Measurements from ENCODE around the gene SCAPER.
"Not testable (repeated sequence)": the region's sequence is repeated elsewhere in the genome, so short reads cannot be mapped to it uniquely, and the experiment has no call there.

SCAPER gene

DNA sequence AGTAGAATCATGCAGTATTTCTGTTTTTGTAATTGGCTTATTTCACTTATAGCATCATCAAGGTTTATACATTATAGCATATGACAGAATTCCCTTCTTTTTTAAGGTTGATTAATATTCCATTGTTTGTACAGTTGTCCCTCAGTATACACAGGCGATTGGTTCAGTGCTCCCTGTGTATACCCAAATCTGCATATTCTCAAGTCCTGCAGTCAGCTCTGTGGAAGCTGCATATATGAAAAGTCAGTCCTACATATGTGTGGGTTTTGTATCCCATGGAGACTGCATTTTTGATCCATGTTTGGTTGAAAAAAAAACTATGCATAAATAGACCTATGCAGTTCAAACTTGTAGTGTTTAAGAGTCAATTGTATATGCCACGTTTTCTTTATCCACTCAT lies 440.9 kb downstream of the SCAPER start:
- no peak for DNase-seq (ENCODE audit: extremely low spot score, insufficient read length, low read depth)
- FAIRE-seq, result no peak

DNA sequence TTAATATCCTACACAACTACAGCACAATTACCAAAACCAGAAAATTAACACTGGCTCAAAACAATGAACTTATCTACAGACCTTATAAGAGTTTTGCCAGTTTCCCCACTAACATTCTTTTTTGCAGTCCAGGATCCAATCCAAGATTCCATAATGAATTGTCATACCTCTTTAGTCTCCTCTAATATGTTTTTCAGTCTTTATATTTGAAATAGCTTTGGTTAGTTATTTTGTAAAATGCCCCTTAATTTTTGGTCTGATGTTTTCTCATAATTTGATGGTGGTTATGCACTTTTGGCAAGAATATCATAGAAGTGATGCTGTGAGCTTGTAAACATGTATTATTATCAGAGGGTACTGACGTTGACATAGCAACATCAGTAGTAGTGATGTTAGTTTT lies 444.3 kb downstream of the SCAPER start:
- no peak for FAIRE-seq
- no peak for DNase-seq (ENCODE audit: extremely low spot score, insufficient read length, low read depth)

GRCh38 chr15:76460347-76460746 lies 444.8 kb downstream of the SCAPER start:
- DNase-seq (ENCODE audit: extremely low spot score, insufficient read length, low read depth) (no peak), FAIRE-seq (no peak)

DNA sequence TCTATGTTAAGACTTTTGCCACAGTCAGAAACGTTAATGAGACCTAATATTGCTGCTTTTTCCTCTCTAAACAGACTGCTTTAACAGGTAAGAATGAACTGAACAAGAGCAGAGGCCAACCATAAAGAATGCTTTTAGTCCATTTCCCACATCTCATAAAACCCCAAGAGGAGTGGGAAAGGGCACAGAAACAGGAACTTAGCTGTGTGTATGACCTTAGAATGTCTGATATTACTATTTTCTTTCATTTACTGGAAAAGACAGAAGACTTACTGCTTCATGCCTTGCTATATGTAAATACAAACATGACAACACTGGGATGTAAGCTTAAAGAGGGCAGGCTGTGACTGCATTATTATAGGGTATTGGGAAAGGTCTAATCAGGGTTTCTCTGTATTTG lies 453.6 kb downstream of the SCAPER start:
- DNase-seq (ENCODE audit: extremely low spot score, insufficient read length, low read depth) (no peak), FAIRE-seq (no peak)

DNA sequence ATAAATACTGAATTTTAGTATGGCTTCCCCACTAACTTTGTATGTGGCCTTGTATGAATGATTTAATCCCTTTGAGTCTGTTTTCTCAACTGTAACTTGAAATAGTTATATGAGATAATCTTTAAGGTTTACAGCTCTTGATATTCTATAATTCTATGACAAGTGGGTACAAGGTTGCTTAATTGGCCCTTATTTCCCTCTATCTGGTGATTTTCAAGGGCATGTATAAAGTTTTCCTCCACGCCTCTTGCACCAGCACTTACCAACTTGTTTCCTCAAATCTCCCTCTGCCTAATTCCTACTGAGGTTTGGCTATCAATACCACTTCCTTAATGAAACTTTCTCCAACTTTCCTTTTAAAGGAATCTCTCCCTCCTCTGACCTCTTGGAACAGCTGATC lies 455.7 kb downstream of the SCAPER start:
- FAIRE-seq, result no peak
- DNase-seq (ENCODE audit: extremely low spot score, insufficient read length, low read depth), result no peak

DNA sequence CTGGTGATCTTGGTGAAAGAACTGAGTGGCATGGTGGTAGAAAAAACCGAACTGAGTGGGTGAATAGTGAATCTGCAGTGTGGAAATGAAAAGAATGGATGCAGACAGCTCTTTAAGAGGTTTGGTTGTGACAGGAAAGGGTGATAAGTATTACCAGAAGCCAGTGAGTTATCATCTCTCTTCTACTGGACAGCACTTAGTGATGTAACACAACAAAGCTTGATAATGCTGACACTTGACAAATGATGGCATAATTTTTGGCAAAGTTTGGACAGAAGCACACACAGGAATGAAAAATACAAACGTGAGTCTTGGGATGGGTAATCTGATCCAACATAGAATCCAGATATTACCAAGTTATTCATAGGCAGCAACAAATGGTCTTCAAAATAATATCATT lies 456.4 kb downstream of the SCAPER start:
- no peak for FAIRE-seq
- no peak for DNase-seq (ENCODE audit: extremely low spot score, insufficient read length, low read depth)

GRCh38 chr15:76447728-76448441 lies 457.3 kb downstream of the SCAPER start:
- DNase-seq (ENCODE audit: extremely low spot score, insufficient read length, low read depth) (no peak), FAIRE-seq (no peak)

DNA sequence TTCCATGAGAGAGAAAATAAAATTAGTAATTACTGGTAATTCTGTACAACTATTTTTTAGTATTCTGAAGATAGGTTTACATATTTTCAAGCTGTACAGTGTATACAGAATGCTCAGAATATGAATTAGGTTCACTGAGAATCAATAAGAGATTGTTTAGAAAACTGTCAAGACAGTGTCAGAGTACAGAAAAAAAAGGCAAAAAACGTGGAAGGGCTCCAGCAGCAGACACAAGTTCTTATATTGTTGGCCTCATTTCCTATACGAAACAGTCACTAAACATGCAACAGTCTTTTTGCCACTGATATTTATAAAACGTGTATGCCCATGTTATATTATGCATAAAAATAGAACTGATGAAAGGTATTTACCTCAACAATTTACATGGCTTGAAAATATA lies 464.7 kb downstream of the SCAPER start:
- no peak for DNase-seq (ENCODE audit: extremely low spot score, insufficient read length, low read depth)
- FAIRE-seq, result no peak

DNA sequence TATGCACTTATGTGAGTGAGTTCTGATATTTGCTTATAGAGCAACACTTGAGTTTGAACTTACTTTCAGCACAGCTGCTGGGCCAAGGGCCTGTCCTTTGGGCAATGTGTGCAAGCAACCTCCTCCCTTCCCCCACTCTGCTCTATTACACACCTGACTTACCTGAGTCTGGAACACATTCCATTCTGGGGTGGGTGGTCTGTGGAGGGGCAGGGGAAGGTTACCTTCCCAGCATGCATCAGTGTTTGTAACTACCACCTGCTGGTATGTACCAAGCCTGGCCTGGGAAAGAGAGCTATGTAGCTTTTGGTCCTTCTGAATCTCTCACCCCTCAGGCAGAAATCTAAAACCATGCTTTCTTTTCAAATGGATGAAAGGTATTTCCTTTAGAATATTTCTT lies 465.6 kb downstream of the SCAPER start:
- DNase-seq (ENCODE audit: extremely low spot score, insufficient read length, low read depth) (no peak), FAIRE-seq (no peak)

DNA sequence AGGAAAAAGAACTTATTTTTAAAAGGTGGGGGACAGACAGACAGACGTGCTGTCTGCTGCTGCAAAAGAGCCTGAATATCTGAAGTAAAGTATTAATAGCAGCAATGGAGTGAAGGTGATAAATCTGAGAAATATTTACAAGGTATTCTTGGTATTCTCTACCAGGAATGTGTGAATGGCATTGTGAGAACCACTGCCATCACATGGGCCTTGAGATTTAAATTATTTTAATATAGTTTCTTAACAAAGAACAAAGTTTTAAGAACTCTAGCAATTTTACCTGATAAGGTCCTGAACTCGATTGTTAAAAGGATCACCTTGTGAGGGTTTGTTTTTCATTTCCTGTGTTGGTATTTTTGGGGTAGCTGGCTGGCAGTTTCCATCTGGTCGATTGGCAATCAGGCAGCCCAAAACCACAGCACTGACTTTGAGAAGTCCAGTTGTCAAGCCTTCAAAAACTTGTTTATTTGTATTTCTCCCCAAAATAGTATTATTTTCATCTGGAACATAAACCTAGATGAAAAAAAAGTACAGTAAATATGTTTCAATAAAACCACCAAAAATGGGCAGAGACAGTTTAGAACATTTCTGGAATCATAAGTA lies 471.2 kb downstream of the SCAPER start:
- no peak for DNase-seq (ENCODE audit: extremely low spot score, insufficient read length, low read depth)
- FAIRE-seq, result no peak

GRCh38 chr15:76433036-76433435 lies 472.1 kb downstream of the SCAPER start:
- DNase-seq (ENCODE audit: extremely low spot score, insufficient read length, low read depth); FAIRE-seq: not testable (repeated sequence)

DNA sequence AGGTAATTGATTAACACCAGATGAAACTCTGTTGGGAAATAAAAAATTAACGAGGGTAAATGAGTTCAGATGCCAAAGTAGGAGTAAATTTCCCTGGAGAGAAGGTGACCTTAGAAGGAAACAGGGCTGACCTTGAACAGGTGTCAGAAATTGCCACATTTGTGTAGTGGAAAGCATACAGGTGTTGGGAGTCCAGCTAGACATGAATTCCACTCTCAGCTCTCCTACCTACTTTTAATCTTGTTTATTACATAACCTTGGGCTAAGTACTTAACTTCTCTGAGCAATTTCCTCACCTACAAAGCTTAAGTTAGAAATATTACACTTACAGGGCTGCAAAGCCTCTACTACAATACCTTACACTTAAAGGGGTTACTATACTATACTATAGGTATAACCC lies 472.5 kb downstream of the SCAPER start:
- no peak for FAIRE-seq

DNA sequence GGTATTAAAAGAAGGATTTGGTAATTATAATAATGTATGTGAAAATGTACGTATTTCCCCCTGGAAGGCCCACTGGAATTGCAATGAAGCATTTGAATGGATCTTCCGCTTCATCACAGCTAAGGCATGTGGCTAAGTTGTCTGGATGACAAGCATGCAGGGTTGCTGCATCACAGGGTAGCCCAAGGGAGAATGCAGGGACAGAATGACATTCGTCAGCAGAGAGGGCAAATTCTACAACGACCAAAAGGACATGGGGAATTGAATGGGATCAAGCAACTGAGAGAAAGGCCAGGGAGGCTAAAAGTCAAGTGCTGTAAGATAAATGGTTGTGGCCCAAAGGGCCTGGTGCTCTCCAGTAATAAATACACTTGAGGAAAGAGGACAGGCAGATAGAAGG lies 473.2 kb downstream of the SCAPER start:
- no peak for DNase-seq (ENCODE audit: extremely low spot score, insufficient read length, low read depth)
- FAIRE-seq, result no peak

More for the DNA sequence above, 472.5 kb downstream of the SCAPER start:
- no peak for DNase-seq (ENCODE audit: extremely low spot score, insufficient read length, low read depth)

GRCh38 chr15:76430711-76431110 lies 474.4 kb downstream of the SCAPER start:
- not testable (repeated sequence) for DNase-seq (ENCODE audit: extremely low spot score, insufficient read length, low read depth); FAIRE-seq

DNA sequence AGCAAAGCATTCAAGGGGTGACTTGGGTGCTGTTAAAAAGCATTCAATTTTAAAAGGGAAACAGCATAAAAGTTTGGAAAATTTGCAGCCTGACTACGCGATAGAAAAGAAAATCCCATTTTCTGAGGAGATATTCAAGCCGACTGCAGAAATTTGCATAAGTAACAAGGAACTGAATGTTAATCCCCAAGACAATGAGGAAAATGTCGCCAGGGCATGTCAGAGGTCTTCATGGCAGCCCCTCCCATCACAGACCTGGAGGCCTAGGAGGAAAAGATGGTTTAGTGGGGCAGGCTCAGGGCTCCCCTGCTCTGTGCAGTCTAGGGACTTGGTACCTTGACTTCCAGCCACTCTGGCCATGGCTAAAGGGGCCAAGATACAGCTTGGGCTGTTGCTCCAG lies 475.5 kb downstream of the SCAPER start:
- DNase-seq (ENCODE audit: extremely low spot score, insufficient read length, low read depth) (no peak), FAIRE-seq (no peak)

- no peak for DNase-seq (ENCODE audit: extremely low spot score, insufficient read length, low read depth)
- no peak for FAIRE-seq
These were observed 478.2 kb downstream of the SCAPER start for GRCh38 chr15:76426941-76427340.

DNA sequence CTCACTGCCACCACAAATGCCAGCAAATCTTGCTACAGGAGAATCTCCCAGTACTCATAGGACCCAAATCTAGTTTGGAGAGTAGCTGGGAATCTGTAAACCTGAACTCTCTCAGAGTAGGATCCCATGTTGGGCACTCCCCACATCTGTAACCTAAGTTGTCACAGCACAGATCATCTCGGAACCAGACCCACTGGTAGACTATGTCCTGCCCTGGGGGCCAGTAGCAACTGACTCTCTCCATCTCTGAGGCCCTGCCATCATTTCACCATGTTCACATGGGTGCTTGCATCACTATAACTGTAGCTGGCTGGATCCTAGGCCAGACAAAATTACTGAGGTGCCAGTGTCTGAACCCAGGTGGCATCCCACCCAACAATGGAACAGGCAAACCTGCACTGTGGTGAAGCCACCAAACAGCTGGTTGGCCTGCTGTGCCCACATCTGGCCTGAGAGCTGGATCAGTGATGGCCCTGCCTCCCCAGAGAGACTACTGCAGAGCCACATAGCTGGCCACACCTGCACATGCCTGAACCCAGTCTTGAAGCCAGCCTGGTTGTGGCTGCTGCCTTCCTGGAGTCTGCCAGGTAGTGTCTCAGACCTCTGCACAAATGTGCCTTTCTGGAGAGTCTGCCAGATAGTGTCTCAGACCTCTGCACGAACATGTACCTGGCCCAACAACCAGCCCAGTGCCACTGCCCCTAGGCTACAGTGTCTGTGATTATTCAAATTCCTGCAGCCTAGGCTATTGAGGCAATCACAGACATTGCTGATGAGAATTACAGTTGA lies 486.6 kb downstream of the SCAPER start:
- FAIRE-seq, result no peak

DNA sequence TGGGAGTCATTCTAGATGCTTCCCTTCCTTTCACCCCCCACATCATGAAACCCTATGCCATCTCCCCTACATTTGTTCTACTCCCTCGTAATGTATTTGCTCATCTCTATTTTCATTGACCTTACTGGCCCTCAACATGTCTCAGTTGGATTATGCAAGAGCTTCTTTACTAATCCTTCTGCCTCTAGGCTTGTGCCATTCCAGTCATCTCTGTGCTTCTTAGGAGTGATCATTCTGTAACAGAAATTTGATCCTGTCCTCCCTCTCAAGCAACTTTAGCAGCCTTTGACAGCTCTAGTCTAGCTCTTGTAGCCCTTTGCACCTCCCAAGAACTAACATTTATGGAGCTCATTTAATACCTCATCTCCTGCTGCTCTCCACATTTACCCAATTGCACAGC lies 503.9 kb downstream of the SCAPER start:
- FAIRE-seq, result no peak
- no peak for DNase-seq (ENCODE audit: extremely low spot score, insufficient read length, low read depth)

More for the DNA sequence above, 486.6 kb downstream of the SCAPER start:
- no peak for DNase-seq (ENCODE audit: extremely low spot score, insufficient read length, low read depth)

DNA sequence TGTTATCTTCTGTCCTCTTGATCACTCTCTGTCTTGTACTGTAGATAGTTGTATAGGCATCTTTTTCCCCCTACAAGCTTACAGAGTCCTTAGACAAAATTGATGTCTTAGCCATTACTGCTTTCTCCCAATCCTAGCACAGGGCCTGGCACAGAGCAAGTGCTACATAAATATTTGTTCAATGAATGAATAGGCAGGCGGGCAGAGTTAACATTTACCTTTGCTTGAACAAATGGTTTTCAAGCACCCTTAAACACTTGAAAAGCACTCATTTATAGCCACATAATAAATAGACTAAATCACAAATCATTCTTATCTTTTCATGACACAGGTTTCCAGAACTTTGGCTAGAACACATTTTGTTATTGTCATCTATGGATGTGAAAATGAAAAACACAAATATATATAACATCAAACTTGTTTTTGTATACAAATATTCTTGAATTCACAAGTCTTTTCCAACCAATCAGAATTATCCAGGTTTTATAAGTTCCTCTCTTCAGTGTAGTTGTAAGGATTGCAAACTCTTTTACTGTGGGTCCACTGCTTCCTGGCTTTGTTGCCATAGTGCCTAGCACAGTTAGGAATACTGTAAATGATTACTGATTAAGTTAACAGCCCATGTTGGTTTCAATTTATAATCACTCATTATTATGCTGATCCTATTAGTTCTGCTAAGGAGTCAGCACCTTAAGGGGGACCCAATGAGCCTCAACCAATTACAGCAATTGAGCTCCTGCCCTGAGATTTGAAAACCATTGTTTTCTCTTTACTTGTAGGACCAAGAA lies 506.6 kb downstream of the SCAPER start:
- FAIRE-seq (no peak), DNase-seq (ENCODE audit: extremely low spot score, insufficient read length, low read depth) (no peak)

DNA sequence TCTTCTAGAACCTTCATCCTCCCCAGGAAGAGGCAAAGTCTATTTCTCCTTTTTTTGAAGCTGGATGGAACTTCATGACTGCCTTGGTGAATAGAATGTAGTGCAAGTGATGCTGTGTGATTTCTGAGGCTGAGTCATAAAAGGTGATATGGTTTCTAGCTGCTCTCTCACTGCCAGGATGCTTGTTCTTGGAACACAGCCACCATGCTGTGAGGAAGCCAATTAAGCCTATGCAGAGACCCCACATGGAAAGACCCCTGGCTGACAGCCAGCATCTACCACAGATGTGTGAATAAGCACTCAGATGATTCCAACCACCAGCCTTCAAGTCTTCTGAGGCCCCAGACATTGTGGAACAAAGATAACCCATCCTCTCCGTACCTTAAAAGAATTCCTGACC lies 511.5 kb downstream of the SCAPER start:
- DNase-seq (ENCODE audit: extremely low spot score, insufficient read length, low read depth) (no peak), FAIRE-seq (no peak)

All from GM18507 (cell line).